HG02870 (cell line): Measurements from ENCODE around the gene LYL1.
"Not testable (repeated sequence)": the region's sequence is repeated elsewhere in the genome, so short reads cannot be mapped to it uniquely, and the experiment has no call there.

Experiments
- ATAC-seq: cut with Tn5 transposase; IDR thresholded peaks from one replicate; pipeline ENCODE4 v1.9.1; 2021; ENCODE audit warnings: mild to moderate bottlenecking, moderate library complexity; ENCODE audit not compliant: unreplicated experiment

LYL1 gene

GRCh38 chr19:13102666-13103580, at the start of gene LYL1:
TSS of gene LYL1 (minus strand) at chr19:13102858. CDS start at chr19:13101171, 1,687 bp downstream.
- no peak for ATAC-seq

GRCh38 chr19:13151605-13152355, 49.1 kb upstream of the LYL1 start:
- ATAC-seq = peak; percentile 40

GRCh38 chr19:13150931-13151604, 48.4 kb upstream of the LYL1 start:
- ATAC-seq = peak; percentile 2

GRCh38 chr19:13150187-13150930, 47.7 kb upstream of the LYL1 start, which contains the start of the genes IER2 and STX10:
TSS of gene IER2 (plus strand) at chr19:13150411. CDS start at chr19:13153187, 2,776 bp downstream.
TSS of gene STX10 (minus strand) at chr19:13150375. CDS start at chr19:13150173, 202 bp downstream.
- ATAC-seq = peak; percentile 33

GRCh38 chr19:13149628-13150186, 47.0 kb upstream of the LYL1 start:
- ATAC-seq = no peak

- not testable (repeated sequence) for ATAC-seq
Observed at GRCh38 chr19:13149173-13149627, 46.5 kb upstream of the LYL1 start.

GRCh38 chr19:13146763-13147563, 44.3 kb upstream of the LYL1 start:
- ATAC-seq = no peak

- no peak for ATAC-seq
Observed at GRCh38 chr19:13139633-13140311, 37.1 kb upstream of the LYL1 start.

- no peak for ATAC-seq
Observed at GRCh38 chr19:13138916-13139198, 36.2 kb upstream of the LYL1 start.

- no peak for ATAC-seq
Observed at GRCh38 chr19:13138171-13138915, 35.7 kb upstream of the LYL1 start.

- no peak for ATAC-seq
Observed at GRCh38 chr19:13137290-13137794, 34.7 kb upstream of the LYL1 start.

- ATAC-seq = no peak
Observed at GRCh38 chr19:13135068-13136062, 32.7 kb upstream of the LYL1 start.

- ATAC-seq = no peak
Observed at GRCh38 chr19:13134626-13135025, 32.0 kb upstream of the LYL1 start.

- no peak for ATAC-seq
Observed at GRCh38 chr19:13133241-13133870, 30.7 kb upstream of the LYL1 start.

- ATAC-seq = no peak
Observed at GRCh38 chr19:13132471-13133180, 30.0 kb upstream of the LYL1 start.
